NCI-H146 (cell line): ENCODE measurements around the gene XAGE3.
"Not testable (repeated sequence)": the region's sequence is repeated elsewhere in the genome, so short reads cannot be mapped to it uniquely, and the experiment has no call there.

Experiments used
- DNase-seq: peaks from one replicate; lab custom pipeline; 2025; lab: John Stamatoyannopoulos, UW

Gene XAGE3

GRCh38 chrX:52867610-52868348, at the start of gene XAGE3:
Gene XAGE3 (minus strand): TSS chrX:52868083. CDS start chrX:52867133, 950 bp downstream.
- no peak for DNase-seq

- not testable (repeated sequence) for DNase-seq
Observed at GRCh38 chrX:52914704-52915103, 46.8 kb upstream of the XAGE3 start.

GRCh38 chrX:52913681-52914080, 45.8 kb upstream of the XAGE3 start:
- DNase-seq: not testable (repeated sequence)

- DNase-seq: not testable (repeated sequence)
Observed at GRCh38 chrX:52909313-52909969, 41.6 kb upstream of the XAGE3 start.

GRCh38 chrX:52907900-52908299, 40.0 kb upstream of the XAGE3 start:
- not testable (repeated sequence) for DNase-seq

- not testable (repeated sequence) for DNase-seq
Observed at GRCh38 chrX:52907137-52907536, 39.3 kb upstream of the XAGE3 start.

- not testable (repeated sequence) for DNase-seq
Observed at GRCh38 chrX:52906072-52906471, 38.2 kb upstream of the XAGE3 start.

GRCh38 chrX:52905531-52905930, 37.6 kb upstream of the XAGE3 start:
- not testable (repeated sequence) for DNase-seq

- not testable (repeated sequence) for DNase-seq
Observed at GRCh38 chrX:52896855-52897709, 29.2 kb upstream of the XAGE3 start, which contains the start of gene FAM156B. Gene FAM156B (plus strand): TSS chrX:52897330. CDS start chrX:52907226, 9,896 bp downstream.

GRCh38 chrX:52896438-52896837, 28.6 kb upstream of the XAGE3 start:
- not testable (repeated sequence) for DNase-seq

GRCh38 chrX:52888090-52888489, 20.2 kb upstream of the XAGE3 start:
- not testable (repeated sequence) for DNase-seq

GRCh38 chrX:52887459-52887858, 19.6 kb upstream of the XAGE3 start:
- DNase-seq: not testable (repeated sequence)

GRCh38 chrX:52876386-52876785, 8.5 kb upstream of the XAGE3 start:
- DNase-seq: not testable (repeated sequence)

GRCh38 chrX:52875436-52875835, 7.6 kb upstream of the XAGE3 start:
- not testable (repeated sequence) for DNase-seq

- no peak for DNase-seq
Observed at GRCh38 chrX:52874661-52875060, 6.8 kb upstream of the XAGE3 start.

GRCh38 chrX:52873825-52874224, 5.9 kb upstream of the XAGE3 start:
- DNase-seq: not testable (repeated sequence)

- DNase-seq: no peak
Observed at GRCh38 chrX:52870046-52870445, 2.2 kb upstream of the XAGE3 start.

- DNase-seq: no peak
Observed at GRCh38 chrX:52865343-52865998, 2.4 kb downstream of the XAGE3 start.

GRCh38 chrX:52856991-52857525, 10.8 kb downstream of the XAGE3 start:
- not testable (repeated sequence) for DNase-seq

- DNase-seq: no peak
Observed at GRCh38 chrX:52852110-52852860, 15.6 kb downstream of the XAGE3 start.

- not testable (repeated sequence) for DNase-seq
Observed at GRCh38 chrX:52843619-52844018, 24.3 kb downstream of the XAGE3 start.
